Fibroblast of skin of back (primary cell): ENCODE results near the gene VPS8.
"Not testable (repeated sequence)": the region's sequence is repeated elsewhere in the genome, so short reads cannot be mapped to it uniquely, and the experiment has no call there.

Source experiments
- DNase-seq: peaks from one replicate; pipeline ENCODE4 v3.0.0-alpha.2; 2013

The VPS8 gene

DNA sequence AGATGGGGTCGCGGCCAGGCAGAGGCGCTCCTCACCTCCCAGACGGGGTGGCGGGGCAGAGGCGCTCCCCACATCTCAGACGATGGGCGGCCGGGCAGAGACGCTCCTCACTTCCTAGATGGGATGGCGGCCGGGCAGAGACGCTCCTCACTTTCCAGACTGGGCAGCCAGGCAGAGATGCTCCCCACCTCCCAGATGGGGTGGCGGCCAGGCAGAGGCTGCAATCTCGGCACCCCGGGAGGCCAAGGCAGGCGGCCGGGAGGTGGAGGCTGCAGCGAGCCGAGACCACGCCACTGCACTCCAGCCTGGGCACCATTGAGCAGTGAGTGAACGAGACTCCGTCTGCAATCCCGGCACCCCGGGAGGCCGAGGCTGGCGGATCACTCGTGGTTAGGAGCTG lies 191.9 kb downstream of the VPS8 start:
- not testable (repeated sequence) for DNase-seq

- DNase-seq, result no peak
These were observed 197.7 kb downstream of the VPS8 start for GRCh38 chr3:185009650-185010049.

DNA sequence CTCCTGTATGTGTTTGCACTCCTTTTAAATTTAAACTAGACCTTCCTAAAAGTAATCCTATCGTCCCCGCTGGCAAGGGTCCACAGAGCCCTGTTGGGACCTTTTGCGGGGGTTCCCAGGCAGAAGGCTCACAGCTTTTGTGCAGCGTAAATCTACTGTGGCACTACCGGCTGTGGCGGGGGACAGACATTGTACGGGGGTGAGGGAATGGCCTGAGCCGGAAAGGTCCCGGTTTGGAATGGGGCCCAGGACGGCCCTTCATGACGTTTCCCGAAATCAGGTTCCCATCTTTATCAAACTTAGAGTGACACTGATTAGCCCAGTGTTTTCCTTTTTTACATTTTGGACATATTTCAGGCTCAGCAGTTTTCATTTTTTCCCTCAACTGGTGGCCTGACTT lies 205.6 kb downstream of the VPS8 start:
- not testable (repeated sequence) for DNase-seq

DNA sequence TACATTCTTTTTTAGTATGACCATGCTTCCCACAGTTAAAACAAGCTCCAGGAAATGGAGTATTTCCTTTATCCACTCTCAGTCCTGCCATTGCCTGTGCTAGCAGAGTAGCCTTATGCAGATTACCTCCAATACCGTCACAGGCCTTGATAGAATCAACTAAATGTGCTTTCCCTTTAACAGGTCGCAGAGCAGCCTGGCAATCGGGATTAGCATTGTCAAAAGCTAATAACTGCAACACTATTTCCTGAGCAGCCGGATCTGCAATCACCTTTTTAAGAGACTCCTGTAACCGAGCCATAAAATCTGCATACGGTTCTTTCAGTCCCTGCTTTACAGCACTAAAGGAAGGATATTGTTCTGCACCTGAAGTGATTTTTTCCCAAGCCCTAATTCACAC lies 206.0 kb downstream of the VPS8 start:
- not testable (repeated sequence) for DNase-seq

DNA sequence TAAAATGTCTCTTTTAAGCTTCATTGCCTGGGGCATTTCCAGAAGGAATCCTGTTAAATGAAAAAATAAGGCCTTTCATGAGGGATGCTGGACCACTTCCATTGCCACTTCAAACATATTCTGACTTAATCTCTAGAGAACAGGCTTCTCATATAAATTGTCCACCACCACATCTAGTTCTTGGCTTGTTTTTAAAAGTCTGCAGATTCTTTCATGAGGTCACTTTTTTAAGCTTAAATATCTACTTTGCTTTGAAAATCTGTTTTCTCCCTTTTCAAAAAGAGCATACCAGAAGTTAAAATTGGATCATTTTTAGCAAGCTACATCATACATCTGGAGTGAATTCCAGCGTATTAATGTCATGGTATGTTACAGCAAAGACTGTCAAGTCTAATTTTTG lies 209.3 kb downstream of the VPS8 start:
- DNase-seq, result peak; percentile 61

GRCh38 chr3:185024406-185024805 lies 212.4 kb downstream of the VPS8 start:
- no peak for DNase-seq

DNA sequence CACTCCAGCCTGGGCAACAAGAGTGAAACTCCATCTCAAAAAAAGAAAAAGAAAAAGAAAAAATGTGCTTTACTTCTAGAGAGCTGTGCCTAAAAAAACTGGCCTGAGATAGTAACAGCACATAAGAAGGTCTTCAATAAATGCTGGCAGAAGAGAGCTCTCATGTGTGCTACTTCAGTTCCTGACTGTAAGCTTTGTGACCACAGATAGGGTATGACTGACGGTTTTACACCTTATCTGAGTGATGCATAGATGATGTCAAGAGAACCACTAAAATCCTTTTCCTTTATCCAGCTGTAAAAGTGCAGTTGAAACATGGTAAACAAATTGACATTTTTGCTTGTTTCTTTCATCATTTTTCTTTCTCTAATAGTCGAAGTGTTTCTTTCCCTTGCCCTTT lies 213.0 kb downstream of the VPS8 start:
- DNase-seq, result no peak

- DNase-seq, result no peak
These were observed 216.2 kb downstream of the VPS8 start for GRCh38 chr3:185028121-185028520.

GRCh38 chr3:185029086-185029485 lies 217.1 kb downstream of the VPS8 start:
- no peak for DNase-seq

GRCh38 chr3:185030399-185030798 lies 218.4 kb downstream of the VPS8 start:
- no peak for DNase-seq

DNA sequence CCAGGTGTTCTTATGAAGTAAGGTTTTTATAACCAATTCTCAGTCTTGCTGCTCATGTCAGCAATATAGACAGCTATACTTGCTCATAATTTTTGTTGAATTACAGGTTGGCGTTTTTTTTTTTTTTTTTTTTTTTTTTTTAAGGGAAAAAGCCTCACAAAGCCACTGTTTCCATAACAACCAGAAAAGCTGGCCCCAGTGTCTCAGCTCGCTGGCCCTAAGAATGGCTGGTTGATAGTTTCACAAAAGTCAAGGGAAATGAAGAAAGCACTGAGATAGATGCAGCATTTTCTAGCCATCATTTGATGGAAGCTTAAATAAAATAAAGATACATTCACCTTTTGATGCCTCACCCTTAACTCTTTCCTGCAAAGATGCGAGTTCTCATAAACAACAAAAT lies 219.0 kb downstream of the VPS8 start:
- DNase-seq, result no peak

DNA sequence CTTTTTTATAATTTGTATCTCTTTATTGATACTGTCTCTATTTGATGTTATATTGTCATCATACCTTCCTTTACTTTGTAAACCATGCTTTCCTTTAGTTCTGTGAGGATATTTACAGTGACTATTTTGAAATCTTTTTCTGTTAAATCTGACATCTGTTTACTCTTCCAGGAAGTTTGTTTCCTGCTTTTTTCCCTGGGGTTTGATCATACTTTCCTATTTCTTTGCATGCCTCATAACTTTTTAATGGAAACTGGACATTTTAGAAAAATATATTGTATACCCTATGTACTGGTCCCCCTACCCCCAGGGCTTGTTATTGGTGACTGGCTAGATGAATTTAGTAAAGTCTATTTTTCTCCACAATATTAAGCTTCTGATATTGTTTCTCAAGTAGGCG lies 225.8 kb downstream of the VPS8 start:
- no peak for DNase-seq

- no peak for DNase-seq
These were observed 228.5 kb downstream of the VPS8 start for GRCh38 chr3:185040425-185040824.

DNA sequence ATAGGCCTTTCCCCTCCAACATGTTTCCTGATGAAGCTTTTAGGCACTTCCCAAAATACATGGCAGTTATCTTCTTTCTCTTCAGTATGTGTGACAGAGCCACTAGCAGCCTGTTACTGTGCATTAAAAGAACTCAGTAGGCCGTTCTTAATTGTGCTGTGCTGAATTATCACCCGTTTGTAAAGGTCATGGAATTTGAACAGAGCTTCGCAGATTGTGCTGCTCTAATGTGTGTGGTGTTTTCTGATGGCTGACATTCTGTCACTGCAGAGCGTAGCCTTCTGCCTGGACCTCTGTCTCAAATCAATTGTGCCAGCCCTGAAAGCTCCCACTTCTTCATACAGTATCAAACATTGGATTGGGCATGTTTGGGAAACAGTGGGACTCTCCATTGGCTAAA lies 229.6 kb downstream of the VPS8 start:
- no peak for DNase-seq

- DNase-seq, result no peak
These were observed 230.5 kb downstream of the VPS8 start for GRCh38 chr3:185042312-185043050.

DNA sequence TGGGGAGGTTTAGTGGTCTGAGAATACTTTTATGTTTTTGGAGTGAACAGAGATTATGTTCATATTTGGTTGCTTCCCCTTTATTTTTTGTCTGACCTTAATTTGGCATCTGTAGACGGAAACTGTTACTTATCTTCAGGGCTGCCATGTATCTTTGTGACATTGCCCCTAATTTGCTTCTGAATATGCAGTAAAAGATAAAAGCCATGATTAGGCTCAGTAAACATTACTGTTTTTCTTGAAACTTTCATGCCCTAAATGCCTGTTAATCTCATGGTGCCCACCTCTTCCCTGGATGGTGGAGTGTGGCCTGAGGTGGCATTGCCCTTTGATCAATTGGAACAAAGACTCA lies 234.2 kb downstream of the VPS8 start:
- DNase-seq, result no peak

DNA sequence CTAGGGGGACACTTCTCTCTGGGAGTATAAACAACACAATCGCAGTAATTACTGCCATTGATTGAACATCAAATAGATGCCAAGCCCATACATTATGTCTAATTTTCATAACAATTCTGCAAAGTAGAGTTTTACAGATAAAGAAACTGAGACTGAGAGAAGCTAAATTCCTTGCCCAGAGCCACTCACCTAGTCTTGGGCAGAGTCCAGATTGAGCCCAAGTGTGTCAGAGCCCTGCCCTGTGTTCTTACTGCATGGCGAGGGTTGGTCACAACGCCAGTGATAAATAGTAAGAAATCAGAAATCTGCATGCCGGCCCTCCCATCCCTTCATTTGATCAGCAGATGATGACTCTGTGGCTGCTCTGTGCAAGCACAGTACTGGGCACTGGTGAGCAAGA lies 234.6 kb downstream of the VPS8 start:
- DNase-seq, result no peak

GRCh38 chr3:185049710-185050109 lies 237.7 kb downstream of the VPS8 start:
- DNase-seq, result no peak

DNA sequence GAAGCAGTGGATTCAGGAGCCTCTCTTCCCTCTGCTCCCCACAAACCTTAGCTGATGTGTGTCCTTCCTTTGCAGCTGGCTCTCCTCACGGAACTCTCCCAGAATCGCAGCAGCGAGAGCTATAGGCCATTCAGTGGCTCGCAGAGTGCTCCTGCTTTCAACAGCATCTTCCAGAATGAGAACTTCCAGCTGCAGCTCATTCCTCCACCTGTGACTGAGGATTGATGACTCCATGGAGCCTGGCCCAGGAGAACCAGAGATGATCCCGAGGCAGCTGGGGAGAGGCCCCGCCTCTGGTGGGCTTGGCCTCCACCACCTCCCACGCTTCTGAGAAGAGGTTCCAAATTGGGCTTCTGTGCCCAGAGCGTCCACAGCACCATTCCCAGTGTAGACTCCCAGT lies 239.8 kb downstream of the VPS8 start:
- no peak for DNase-seq

DNA sequence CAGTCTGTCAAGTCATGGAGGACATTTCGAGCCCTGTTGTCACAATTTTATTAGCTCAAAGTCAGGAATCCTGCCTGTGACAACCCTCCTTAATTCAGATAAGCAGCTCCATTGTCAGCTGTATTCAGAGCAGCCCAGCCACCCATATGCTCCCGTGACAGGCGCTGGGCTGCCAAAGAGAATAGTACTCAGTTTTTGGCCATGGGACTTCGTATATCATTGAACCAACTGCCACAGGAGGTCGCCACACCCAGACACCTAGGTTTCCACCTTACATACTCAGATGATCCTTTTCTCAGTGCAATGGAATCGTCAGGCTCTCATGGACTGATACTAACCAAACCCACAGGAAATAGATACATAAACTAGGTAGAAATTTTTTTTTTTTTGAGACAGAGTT lies 240.7 kb downstream of the VPS8 start:
- no peak for DNase-seq

- DNase-seq, result no peak
These were observed 244.9 kb downstream of the VPS8 start for GRCh38 chr3:185056908-185057307.

DNA sequence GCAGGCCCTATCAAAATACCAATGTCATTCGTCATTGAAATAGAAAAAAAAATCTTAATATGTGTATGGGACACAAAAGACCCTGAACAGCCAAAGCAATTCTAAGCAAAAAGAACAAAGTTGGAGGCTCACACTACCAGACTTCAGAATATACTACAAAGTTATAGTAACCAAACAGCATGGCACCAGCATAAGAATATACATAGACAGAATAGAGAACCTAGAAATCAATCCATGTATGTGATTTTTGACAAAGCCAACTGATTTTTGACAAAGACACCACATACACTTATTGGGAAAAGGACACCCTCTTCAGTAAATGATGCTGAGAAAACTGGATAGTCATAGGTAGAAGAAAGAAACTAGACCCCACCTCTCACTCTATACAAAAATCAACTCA lies 245.9 kb downstream of the VPS8 start:
- DNase-seq, result no peak

- DNase-seq, result no peak
These were observed 246.8 kb downstream of the VPS8 start for GRCh38 chr3:185058796-185059195.

- no peak for DNase-seq
These were observed 247.8 kb downstream of the VPS8 start for GRCh38 chr3:185059766-185060165.

- DNase-seq, result no peak
These were observed 248.7 kb downstream of the VPS8 start for GRCh38 chr3:185060655-185061054.
